GM23248 (cell line): ENCODE data around the gene NAT9.

Source experiments
- EZH2 ChIP-seq: fragments of 200-600 bp; sonication (generic); IDR thresholded peaks from 2 replicates; pipeline ENCODE4 v1.6.1; 2018; ENCODE audit warnings: antibody characterized with exemption, mild to moderate bottlenecking; ENCODE audit not compliant: insufficient read depth, poor library complexity, severe bottlenecking
- EZH2phosphoT487 ChIP-seq: fragments of 200-600 bp; sonication (generic); IDR thresholded peaks from 2 replicates; pipeline ENCODE4 v1.6.1; 2018; ENCODE audit warnings: antibody characterized with exemption, moderate library complexity, mild to moderate bottlenecking, low read depth; ENCODE audit not compliant: insufficient read depth

DNA sequence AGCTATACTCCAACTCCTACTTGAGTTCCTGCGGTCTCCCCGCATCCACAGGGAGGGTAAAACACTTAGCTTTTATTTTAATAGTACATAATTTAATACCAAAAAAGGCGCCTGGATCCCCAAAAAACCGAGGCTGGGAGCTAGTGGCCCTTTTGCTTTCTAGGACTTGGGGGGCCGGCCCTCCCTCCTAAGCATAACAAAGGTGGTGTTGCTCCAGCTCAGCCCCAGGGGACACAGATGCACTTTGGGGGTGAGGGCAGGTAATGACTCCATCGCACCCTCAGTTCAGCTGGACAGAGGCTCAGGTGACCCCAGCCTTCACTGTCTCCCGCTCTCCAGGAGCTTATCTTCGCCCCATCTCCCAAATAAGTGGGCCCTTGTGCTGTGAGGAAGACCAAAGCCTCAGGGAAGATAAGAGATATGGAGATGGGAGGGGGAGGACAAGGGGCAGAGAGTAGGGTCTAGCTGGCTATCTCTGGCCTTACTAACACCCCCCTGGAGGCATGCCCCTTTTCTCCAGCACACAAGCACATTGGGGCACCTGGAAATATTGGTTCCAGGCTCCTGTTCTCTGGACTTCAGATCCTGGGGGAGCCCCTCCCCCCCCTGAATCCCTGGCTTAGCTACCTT is 30.5 kb downstream of the NAT9 start:
- TF ChIP-seq EZH2 (no peak), EZH2phosphoT487 (no peak)
